GM19193 (cell line): ENCODE data around the gene ZNF576.

Experiments used
- POLR2A ChIP-seq: IDR thresholded peaks from 4 replicates; pipeline ENCODE4 v1.6.1; 2011; ENCODE audit not compliant: insufficient read depth, insufficient read length; ENCODE audit errors: extremely low read depth

The ZNF576 gene

GRCh38 chr19:43644181-43644580, 47.8 kb downstream of the ZNF576 start:
- no peak for TF ChIP-seq POLR2A

- no peak for TF ChIP-seq POLR2A
These were observed 52.2 kb downstream of the ZNF576 start for GRCh38 chr19:43648633-43649032.

GRCh38 chr19:43649514-43649913, 53.1 kb downstream of the ZNF576 start:
- no peak for TF ChIP-seq POLR2A
